ENCODE data around the gene HMGCL. TPM values are rescaled to one million over a fixed set of nuclear protein-coding genes. Genes with fewer than 3 reads are reported as not detected.

The HMGCL gene
- polyA plus RNA-seq, 1 experiment = 39.5 TPM

DNA sequence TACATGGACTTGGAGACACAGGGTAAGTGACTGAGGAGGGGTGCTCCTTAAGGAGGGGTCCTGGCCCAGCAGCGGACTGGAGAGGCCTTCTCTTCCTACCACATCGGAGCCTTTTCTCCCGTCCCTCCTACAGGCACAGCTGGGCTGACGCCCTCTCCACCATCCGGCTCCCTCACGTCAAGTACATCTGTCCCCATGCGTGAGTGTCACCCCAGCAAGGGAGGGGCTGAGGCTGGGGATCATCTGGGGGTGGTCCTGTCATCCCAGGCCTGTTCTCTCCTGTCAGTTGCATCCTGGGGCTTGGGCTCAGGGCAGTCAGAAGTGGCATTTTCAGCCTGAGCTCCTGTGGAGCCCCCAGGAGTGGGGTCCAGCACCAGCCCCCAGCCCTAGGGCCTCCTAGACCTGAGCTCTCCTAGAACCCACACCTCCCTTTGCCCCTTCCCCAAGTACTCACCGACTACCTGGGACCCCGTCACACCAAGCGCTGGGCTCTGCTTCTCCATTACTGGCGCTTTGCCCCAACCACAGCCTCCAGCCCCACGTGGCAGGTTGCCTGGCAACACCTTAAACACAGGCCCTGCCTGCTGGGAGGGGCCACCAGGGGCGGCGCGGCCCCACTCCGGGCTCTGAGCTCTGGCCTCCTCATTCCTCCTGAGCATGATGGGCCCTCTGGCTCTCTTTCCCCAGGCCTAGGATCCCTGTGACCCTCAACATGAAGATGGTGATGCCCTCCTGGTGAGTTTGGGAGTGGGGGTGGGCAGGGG is 32.0 kb downstream of the HMGCL start:
- DNase-seq (ENCODE audit: low read depth, low spot score) = no peak
- TF ChIP-seq, protein P1, sequence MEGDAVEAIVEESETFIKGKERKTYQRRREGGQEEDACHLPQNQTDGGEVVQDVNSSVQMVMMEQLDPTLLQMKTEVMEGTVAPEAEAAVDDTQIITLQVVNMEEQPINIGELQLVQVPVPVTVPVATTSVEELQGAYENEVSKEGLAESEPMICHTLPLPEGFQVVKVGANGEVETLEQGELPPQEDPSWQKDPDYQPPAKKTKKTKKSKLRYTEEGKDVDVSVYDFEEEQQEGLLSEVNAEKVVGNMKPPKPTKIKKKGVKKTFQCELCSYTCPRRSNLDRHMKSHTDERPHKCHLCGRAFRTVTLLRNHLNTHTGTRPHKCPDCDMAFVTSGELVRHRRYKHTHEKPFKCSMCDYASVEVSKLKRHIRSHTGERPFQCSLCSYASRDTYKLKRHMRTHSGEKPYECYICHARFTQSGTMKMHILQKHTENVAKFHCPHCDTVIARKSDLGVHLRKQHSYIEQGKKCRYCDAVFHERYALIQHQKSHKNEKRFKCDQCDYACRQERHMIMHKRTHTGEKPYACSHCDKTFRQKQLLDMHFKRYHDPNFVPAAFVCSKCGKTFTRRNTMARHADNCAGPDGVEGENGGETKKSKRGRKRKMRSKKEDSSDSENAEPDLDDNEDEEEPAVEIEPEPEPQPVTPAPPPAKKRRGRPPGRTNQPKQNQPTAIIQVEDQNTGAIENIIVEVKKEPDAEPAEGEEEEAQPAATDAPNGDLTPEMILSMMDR (IDR thresholded peaks at IDR 0.05; ENCODE audit: low read depth, low read length) = no peak
- peak overlapping the region; percentile 90 for H3K4me3 ChIP-seq (ENCODE audit: low read depth, low read length)
- ChIA-PET POLR2A (no interaction called here), CTCF (no interaction called here)
- no peaks in the 10 kb centered on the region for H3K27me3 ChIP-seq (ENCODE audit: control insufficient read depth, insufficient read depth, low read length)
- H3K9me3 ChIP-seq (ENCODE audit: control insufficient read depth, insufficient read depth, low read length) = no peaks in the 10 kb centered on the region; the same call in 1 of the 2 replicates
- no peak overlapping the region for H3K27ac ChIP-seq (ENCODE audit: low read depth, low read length)

DNA sequence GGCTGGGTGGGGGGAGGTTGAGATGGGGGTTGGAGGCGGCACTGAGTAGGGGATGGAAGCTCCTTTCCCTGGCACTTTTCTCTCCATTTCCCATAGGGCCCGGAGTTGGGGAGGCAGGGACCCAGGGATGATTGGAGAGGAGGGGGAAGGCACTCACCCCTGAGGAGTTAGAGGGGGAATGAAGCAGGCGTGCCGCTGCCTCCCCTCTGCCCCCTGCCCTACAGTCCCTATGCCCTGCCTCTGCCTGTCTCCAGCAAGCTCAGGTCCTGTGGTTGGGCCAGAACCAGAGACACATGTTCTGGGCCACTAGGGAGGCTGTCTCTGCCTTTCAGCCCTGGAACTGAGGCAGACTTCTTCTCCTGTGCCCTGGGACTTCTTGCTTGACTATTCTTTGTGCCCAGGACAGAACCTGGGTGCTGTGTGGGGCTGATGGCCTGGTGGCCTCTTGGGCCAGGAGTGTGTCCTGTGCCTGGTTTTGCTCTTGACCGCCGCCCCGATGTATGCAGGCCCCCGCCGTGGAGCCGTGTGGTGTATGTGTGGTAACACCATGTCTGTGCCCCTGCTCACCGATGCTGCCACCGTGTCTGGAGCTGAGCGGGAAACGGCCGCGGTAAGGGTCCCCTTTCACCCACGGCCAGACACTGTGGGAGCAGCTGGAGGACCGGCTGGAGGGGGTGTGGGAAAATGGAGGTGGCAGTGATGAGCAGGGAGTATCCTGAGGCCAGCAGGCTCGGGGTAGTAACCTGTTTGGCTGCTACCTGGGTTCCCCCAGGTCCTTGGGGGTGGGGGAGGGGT is 32.9 kb downstream of the HMGCL start:
- no peak for DNase-seq (ENCODE audit: low read depth, low spot score)
- CTCF ChIA-PET = interaction anchor here (0.9 kb wide), 1 partner anchor 20 kb away, joined by 4 read pairs; no protein-coding TSS in a partner anchor
- no peak overlapping the region for H3K27ac ChIP-seq (ENCODE audit: low read depth, low read length)
- no peaks in the 10 kb centered on the region for H3K27me3 ChIP-seq (ENCODE audit: control insufficient read depth, insufficient read depth, low read length)
- POLR2A ChIA-PET = interaction anchor here (0.8 to 1.1 kb wide), 2 partner anchors 14 to 33 kb away, joined by 3 to 4 read pairs; partner anchors contain the start of genes HMGCL and PITHD1
- H3K4me3 ChIP-seq (ENCODE audit: low read depth, low read length) = peak overlapping the region; percentile 90
- no peaks in the 10 kb centered on the region; the same call in 1 of the 2 replicates for H3K9me3 ChIP-seq (ENCODE audit: control insufficient read depth, insufficient read depth, low read length)
- TF ChIP-seq, protein P1 (IDR thresholded peaks at IDR 0.05; ENCODE audit: low read depth, low read length) = no peak

DNA sequence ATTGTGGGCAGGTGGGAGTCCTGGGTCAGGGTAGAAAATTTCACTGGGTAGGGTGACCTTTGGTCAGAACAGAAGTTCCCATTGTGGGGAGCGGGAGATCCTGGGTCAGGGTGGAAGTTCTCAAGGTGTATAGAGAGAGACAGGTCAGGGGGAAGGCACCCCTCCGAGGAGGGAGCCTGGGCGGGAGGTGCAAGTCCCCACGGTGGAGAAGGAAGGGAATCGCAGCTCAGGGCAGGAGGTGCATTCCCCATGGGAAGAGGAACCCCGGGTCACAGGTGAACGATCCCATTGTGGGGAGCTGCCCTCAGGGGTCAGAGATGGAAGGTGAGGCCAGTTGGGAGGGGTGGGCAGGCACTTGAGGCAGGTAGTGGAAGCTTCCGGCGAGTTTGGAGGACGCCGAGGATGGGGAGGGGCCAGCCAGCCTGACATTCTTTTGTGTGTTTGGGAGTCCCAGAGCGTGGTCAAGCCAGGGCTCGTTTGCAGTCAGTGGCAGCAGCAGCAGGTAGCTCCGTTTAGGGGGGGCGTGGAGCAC is 33.6 kb downstream of the HMGCL start:
- TF ChIP-seq, protein P1 (IDR thresholded peaks at IDR 0.05; ENCODE audit: low read depth, low read length) = no peak
- POLR2A ChIA-PET = interaction anchor here (0.6 to 1.9 kb wide), 4 partner anchors 8 to 33 kb away, joined by 3 to 8 read pairs (median 6); partner anchors contain the start of genes HMGCL and PITHD1

DNA sequence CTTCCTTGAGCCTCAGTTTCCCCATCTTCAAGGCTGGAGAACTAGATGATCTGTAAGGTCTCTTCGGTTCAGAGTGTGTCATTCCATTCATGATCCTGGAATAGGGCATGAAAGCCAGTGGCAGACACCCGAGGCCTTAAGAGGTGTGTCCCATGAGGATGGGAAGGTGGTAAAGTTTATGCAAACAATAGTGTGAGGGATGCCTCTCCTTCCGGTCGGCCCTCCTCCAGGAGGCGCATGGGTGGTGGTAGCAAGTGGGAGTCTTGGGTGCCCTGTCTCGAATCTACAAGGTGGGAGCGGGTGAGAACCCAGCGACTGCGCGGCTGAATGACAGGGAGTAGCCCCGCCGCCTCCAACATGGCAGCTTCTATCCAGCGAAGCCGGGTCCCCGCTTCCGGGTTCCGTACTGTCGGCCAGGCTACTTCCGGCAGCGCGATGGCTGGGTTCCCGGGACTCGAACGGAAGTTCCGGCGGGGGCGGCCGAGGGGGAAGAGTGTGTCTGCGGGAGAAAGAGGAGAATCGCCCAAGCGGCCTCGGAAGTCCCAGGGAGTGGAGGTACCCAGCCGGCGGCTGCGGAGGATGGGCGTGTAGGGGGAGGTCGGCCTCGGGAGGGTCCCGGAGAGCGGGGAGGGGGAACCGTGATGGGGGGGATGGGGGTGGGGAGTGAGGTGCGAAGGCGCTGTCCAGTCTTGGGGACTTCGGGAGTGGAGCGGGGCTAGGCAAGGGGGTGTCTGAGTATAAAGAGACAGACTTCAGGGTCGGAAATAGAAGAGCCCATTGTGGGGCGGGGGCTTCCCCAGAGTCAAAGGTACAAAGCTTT is 34.3 kb downstream of the HMGCL start, which contains the start of gene LYPLA2:
TSS of gene LYPLA2 (plus strand) at position 450 of the 820 bp plus-strand sequence. CDS start 1,538 bp downstream, outside the sequence.
- TF ChIP-seq, protein P1 (IDR thresholded peaks at IDR 0.05; ENCODE audit: low read depth, low read length) = no peak
- H3K4me3 ChIP-seq (ENCODE audit: low read depth, low read length) = peak within 1 kb of the TSS; percentile 90
- POLR2A ChIA-PET = interaction anchor here (0.7 to 1.9 kb wide), 7 partner anchors 9 to 134 kb away, joined by 3 to 11 read pairs (median 5); partner anchors contain the start of gene PITHD1
- CTCF ChIA-PET = no interaction called here
- H3K27me3 ChIP-seq (ENCODE audit: control insufficient read depth, insufficient read depth, low read length) = no peaks in the 10 kb centered on the region
- peak; percentile 72 for DNase-seq (ENCODE audit: low read depth, low spot score)
- no peaks in the 10 kb centered on the region; the same call in 1 of the 2 replicates for H3K9me3 ChIP-seq (ENCODE audit: control insufficient read depth, insufficient read depth, low read length)
- H3K27ac ChIP-seq (ENCODE audit: low read depth, low read length) = peak within 1 kb of the TSS; percentile 80

More for the DNA sequence above, 33.6 kb downstream of the HMGCL start:
- H3K9me3 ChIP-seq (ENCODE audit: control insufficient read depth, insufficient read depth, low read length) = no peaks in the 10 kb centered on the region; the same call in 1 of the 2 replicates
- no peaks in the 10 kb centered on the region for H3K27me3 ChIP-seq (ENCODE audit: control insufficient read depth, insufficient read depth, low read length)
- no peak for DNase-seq (ENCODE audit: low read depth, low spot score)
- no peak overlapping the region for H3K27ac ChIP-seq (ENCODE audit: low read depth, low read length)
- CTCF ChIA-PET = interaction anchor here (0.9 kb wide), 1 partner anchor 20 kb away, joined by 4 read pairs; no protein-coding TSS in a partner anchor
- peak overlapping the region; percentile 90 for H3K4me3 ChIP-seq (ENCODE audit: low read depth, low read length)
